MM.1S (cell line): ENCODE measurements around the gene DLGAP1.

Experiments used
- EZH2 ChIP-seq: fragments of 300-600 bp; sonication (generic); optimal IDR thresholded peaks from 2 replicates; pipeline ENCODE3; 2017; ENCODE audit warnings: low read depth, mild to moderate bottlenecking, antibody characterized with exemption, low read length, mixed read lengths
- TF ChIP-seq, protein P1 (sequence below): fragments of 300-600 bp; sonication (generic); IDR thresholded peaks from 2 replicates; pipeline ENCODE4 v1.5.1; 2016; ENCODE audit warnings: antibody characterized with exemption, low read length, mixed read lengths

DNA sequence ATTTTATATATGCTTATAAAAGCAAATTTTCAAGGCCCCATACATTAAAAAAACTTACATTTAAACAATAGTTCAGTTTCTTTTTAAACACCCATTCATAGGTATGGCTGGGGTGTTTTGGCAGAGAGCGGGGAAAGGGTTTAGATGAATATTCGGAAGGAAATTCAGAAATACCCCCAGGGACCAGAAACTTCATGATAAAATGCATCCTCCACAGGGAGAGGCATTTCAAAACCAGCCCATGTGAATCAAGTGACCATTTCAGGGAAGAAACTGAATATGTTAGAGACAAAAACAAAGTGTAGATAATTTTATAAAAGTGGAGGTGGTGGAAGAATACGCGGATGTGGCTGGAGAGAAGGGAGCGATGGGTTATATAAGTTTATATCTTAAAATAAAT is 678.0 kb downstream of the DLGAP1 start:
- TF ChIP-seq EZH2 = no peak
- TF ChIP-seq, protein P1, sequence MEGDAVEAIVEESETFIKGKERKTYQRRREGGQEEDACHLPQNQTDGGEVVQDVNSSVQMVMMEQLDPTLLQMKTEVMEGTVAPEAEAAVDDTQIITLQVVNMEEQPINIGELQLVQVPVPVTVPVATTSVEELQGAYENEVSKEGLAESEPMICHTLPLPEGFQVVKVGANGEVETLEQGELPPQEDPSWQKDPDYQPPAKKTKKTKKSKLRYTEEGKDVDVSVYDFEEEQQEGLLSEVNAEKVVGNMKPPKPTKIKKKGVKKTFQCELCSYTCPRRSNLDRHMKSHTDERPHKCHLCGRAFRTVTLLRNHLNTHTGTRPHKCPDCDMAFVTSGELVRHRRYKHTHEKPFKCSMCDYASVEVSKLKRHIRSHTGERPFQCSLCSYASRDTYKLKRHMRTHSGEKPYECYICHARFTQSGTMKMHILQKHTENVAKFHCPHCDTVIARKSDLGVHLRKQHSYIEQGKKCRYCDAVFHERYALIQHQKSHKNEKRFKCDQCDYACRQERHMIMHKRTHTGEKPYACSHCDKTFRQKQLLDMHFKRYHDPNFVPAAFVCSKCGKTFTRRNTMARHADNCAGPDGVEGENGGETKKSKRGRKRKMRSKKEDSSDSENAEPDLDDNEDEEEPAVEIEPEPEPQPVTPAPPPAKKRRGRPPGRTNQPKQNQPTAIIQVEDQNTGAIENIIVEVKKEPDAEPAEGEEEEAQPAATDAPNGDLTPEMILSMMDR = no peak
